NOMO-1 treated with dmso at 0.1 percent for 144 hours (cell line): ENCODE results near the gene FRY.

Source experiments
- DNase-seq: peaks from one replicate; lab custom pipeline; 2025; ENCODE audit not compliant: unreplicated experiment; lab: John Stamatoyannopoulos, UW

The FRY gene

GRCh38 chr13:32253911-32254399, 222.4 kb downstream of the FRY start:
- no peak for DNase-seq

GRCh38 chr13:32254416-32254815, 222.8 kb downstream of the FRY start:
- no peak for DNase-seq

- DNase-seq: no peak
Measured at GRCh38 chr13:32254916-32255723, 223.5 kb downstream of the FRY start.

GRCh38 chr13:32255724-32256109, 224.1 kb downstream of the FRY start:
- no peak for DNase-seq

GRCh38 chr13:32256243-32256642, 224.7 kb downstream of the FRY start:
- DNase-seq: no peak

- no peak for DNase-seq
Measured at GRCh38 chr13:32257649-32258048, 226.1 kb downstream of the FRY start.

GRCh38 chr13:32259116-32259515, 227.5 kb downstream of the FRY start:
- DNase-seq: no peak

- no peak for DNase-seq
Measured at GRCh38 chr13:32261567-32261966, 230.0 kb downstream of the FRY start.

- no peak for DNase-seq
Measured at GRCh38 chr13:32262165-32262564, 230.6 kb downstream of the FRY start.

- DNase-seq: no peak
Measured at GRCh38 chr13:32262619-32263018, 231.0 kb downstream of the FRY start.

GRCh38 chr13:32264407-32264806, 232.8 kb downstream of the FRY start:
- no peak for DNase-seq

GRCh38 chr13:32265726-32266125, 234.2 kb downstream of the FRY start:
- no peak for DNase-seq

GRCh38 chr13:32266130-32266529, 234.6 kb downstream of the FRY start:
- DNase-seq: no peak

GRCh38 chr13:32267836-32268439, 236.4 kb downstream of the FRY start:
- peak; percentile 21 for DNase-seq

- DNase-seq: no peak
Measured at GRCh38 chr13:32272021-32272683, 240.6 kb downstream of the FRY start.

GRCh38 chr13:32277839-32278238, 246.3 kb downstream of the FRY start:
- DNase-seq: no peak

GRCh38 chr13:32278426-32278825, 246.9 kb downstream of the FRY start:
- no peak for DNase-seq

GRCh38 chr13:32281096-32281495, 249.5 kb downstream of the FRY start:
- no peak for DNase-seq

- no peak for DNase-seq
Measured at GRCh38 chr13:32282096-32282711, 250.6 kb downstream of the FRY start.

GRCh38 chr13:32284927-32285632, 253.5 kb downstream of the FRY start:
- no peak for DNase-seq

GRCh38 chr13:32285633-32285965, 254.0 kb downstream of the FRY start:
- DNase-seq: no peak
